AG04449 (cell line): ENCODE measurements around the gene LPCAT1.

Experiments
- CTCF ChIA-PET: fragments of 350-600 bp; formaldehyde crosslinking; extraction: SDS; loops from one replicate; lab custom pipeline; 2021; ENCODE audit warnings: antibody characterized with exemption; lab: Yijun Ruan, JAX
- POLR2A ChIA-PET: fragments of 400-600, 350-600 bp; formaldehyde crosslinking; extraction: SDS; loops from one replicate; lab custom pipeline; 2020; ENCODE audit warnings: antibody characterized with exemption, inconsistent platforms; lab: Yijun Ruan, JAX
- DNase-seq: peaks from one replicate; pipeline ENCODE4 v3.0.0-alpha.2; 2010; ENCODE audit warnings: low read depth, low spot score
- H3K4me3 ChIP-seq: 2 replicates; pipeline ENCODE4 v1.5.1; 2011; ENCODE audit warnings: low read depth, mild to moderate bottlenecking, control low read depth, low read length
- TF ChIP-seq, protein P1 (sequence below): IDR thresholded peaks from one replicate; pipeline ENCODE4 v1.5.1; 2011; ENCODE audit warnings: mild to moderate bottlenecking, moderate library complexity, low read length, control low read depth, inconsistent platforms; ENCODE audit not compliant: insufficient read depth; ENCODE audit errors: missing control alignments

Gene LPCAT1

DNA sequence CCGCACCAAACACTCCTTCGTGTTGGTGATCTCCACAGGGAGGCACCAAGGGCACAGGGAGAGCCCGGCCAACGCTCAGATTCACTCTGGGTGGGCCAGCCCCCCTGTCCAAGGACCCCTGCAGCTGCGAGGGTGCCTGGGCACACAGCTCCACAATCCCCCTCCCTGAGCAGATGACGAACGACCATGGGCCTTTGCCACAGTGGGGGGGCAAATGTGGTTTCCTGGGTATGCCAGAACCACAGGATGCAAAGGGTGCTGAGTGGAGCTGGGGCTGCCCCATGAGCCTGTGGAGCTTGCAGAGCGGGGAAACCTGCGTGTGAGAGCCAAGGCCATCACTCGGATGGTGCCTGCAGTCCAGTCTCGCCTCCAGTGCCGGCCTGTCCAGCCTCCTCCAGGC is 31.0 kb downstream of the LPCAT1 start:
- TF ChIP-seq, protein P1, sequence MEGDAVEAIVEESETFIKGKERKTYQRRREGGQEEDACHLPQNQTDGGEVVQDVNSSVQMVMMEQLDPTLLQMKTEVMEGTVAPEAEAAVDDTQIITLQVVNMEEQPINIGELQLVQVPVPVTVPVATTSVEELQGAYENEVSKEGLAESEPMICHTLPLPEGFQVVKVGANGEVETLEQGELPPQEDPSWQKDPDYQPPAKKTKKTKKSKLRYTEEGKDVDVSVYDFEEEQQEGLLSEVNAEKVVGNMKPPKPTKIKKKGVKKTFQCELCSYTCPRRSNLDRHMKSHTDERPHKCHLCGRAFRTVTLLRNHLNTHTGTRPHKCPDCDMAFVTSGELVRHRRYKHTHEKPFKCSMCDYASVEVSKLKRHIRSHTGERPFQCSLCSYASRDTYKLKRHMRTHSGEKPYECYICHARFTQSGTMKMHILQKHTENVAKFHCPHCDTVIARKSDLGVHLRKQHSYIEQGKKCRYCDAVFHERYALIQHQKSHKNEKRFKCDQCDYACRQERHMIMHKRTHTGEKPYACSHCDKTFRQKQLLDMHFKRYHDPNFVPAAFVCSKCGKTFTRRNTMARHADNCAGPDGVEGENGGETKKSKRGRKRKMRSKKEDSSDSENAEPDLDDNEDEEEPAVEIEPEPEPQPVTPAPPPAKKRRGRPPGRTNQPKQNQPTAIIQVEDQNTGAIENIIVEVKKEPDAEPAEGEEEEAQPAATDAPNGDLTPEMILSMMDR = no peak
- no peak for DNase-seq
- ChIA-PET POLR2A (no interaction called here), CTCF (interaction anchor here (1.6 kb wide), 1 partner anchor 10 kb away, joined by 5 read pairs; no protein-coding TSS in a partner anchor)
- no peak overlapping the region for H3K4me3 ChIP-seq

DNA sequence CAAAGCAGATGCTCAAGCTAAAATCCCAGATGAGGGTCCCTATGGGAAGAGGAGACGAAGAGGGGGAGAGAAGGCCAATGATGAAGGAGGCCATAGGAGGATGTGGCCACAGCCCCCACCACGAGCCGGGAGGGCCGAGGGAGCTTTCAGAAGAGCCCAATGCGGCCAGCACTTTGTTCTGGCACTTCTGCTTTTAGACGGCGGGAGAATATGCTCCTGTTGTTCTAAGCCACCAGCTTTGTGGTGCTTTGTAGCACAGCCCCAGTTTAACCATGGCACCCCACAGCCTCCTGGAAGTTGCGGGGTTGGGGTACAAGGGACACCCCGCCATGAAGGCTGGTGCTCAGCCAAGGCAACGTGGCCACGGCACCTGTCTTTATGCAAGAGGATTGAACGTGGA is 33.4 kb downstream of the LPCAT1 start:
- CTCF ChIA-PET = interaction anchor here (0.8 to 2.1 kb wide), 2 partner anchors 11 to 154 kb away, joined by 3 to 12 read pairs; no protein-coding TSS in a partner anchor
- TF ChIP-seq, protein P1 = no peak
- H3K4me3 ChIP-seq = no peak overlapping the region
- POLR2A ChIA-PET = no interaction called here
- no peak for DNase-seq

- DNase-seq = no peak
- TF ChIP-seq, protein P1 = no peak
- no peak overlapping the region for H3K4me3 ChIP-seq
- ChIA-PET POLR2A (no interaction called here), CTCF (interaction anchor here (0.8 to 2.1 kb wide), 3 partner anchors 10 to 163 kb away, joined by 3 to 12 read pairs (median 3); no protein-coding TSS in a partner anchor)
Observed at GRCh38 chr5:1489754-1490153, 34.0 kb downstream of the LPCAT1 start.

DNA sequence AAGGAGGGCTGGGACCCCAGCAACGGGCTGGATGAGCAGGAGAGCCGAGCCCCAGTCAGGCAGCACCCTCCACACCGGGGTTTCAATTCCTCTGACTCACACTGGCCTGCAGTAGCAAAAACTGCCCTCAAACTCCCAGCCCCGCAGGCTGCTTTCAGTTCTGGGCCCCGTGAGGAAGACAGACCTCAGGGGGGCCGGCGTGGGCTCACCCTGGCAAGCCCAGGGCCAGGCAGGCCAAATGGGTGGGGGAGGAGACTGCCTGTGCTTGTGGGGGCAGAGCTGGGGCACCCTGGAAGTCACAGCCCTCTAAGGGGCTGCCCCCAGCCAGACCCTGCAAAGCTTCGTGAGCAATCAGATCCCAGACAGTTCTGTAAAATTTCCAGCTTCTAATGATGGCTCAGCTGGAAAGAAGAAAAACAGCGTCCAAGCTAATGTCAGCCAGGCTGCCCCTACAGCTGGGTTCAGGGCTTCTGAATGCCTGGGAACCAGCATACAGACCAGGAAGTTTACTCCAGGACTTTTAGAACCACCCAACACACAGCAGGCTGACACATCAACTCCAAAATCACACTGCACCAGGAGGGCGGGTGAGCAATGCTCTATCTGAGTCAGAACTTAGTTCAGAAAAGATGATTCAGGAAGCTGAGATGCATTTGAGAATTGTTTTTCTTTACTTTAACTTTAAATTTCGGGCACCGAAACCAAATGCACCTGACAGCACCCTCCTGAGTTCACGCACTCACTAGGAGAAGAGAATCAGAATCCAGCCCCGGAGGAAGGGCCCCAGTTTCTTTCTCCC is 34.7 kb downstream of the LPCAT1 start:
- CTCF ChIA-PET = interaction anchor here (1.6 to 2.1 kb wide), 2 partner anchors 9 to 164 kb away, joined by 3 to 12 read pairs; no protein-coding TSS in a partner anchor
- TF ChIP-seq, protein P1 = no peak

GRCh38 chr5:1487079-1487764 is 36.5 kb downstream of the LPCAT1 start:
- TF ChIP-seq, protein P1 = no peak
- H3K4me3 ChIP-seq = no peak overlapping the region
- CTCF ChIA-PET = interaction anchor here (2.0 kb wide), 1 partner anchor 158 kb away, joined by 6 read pairs; no protein-coding TSS in a partner anchor
- POLR2A ChIA-PET = no interaction called here
- DNase-seq = no peak

More for the DNA sequence above, 34.7 kb downstream of the LPCAT1 start:
- peak; percentile 36 for DNase-seq
- POLR2A ChIA-PET = no interaction called here
- H3K4me3 ChIP-seq = no peak overlapping the region

DNA sequence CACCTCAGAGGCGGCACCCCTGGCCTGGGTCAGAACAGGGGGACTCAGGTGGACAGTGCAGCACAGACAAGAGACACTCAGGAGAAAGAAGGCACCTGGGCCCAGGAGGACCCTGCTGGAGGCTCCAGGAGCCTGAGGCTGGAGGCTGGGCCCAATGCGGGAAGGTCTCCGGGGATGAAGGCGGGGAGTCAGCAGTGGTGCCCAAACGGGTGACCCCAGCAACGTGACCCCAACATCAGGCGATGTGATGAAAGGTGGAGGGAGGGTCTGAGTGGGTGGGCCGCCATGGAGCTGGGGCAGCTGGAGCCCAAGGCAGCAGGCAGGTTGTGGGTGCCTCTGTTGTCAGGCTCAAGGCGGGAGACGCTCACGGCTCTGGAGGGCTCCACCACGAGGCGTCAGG is 37.5 kb downstream of the LPCAT1 start:
- H3K4me3 ChIP-seq = no peak overlapping the region
- POLR2A ChIA-PET = no interaction called here
- TF ChIP-seq, protein P1 = no peak
- DNase-seq = no peak
- CTCF ChIA-PET = interaction anchor here (2.0 to 2.1 kb wide), 2 partner anchors 17 to 159 kb away, joined by 4 to 6 read pairs; no protein-coding TSS in a partner anchor
